DMS79 treated with DMSO at 0.1 percent for 48 hours (cell line): ENCODE measurements around the gene GATAD1.
"Not testable (repeated sequence)": the region's sequence is repeated elsewhere in the genome, so short reads cannot be mapped to it uniquely, and the experiment has no call there.

ENCODE experiments used
- DNase-seq: peaks from one replicate; lab custom pipeline; 2025; lab: John Stamatoyannopoulos, UW

Gene GATAD1

DNA sequence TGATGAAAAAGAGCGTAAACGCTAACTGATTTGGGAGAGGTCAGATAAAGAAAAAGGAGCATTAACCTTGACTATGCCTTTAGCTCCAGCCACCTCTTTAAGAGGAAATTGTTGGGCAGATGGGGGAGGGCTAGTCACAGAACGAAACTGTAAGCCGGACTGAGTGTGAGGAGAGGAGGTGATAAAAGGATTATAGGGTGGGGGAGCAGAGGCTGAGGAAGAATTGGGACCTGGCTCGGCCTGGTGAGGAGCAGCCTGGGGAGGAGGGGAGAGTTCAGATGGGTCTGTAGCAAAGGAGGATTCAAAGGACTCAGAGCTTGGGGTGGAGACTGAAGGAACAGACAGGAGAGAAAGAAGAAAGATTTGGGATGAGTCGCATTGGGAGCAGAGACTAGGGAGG, 36.3 kb downstream of the GATAD1 start:
- DNase-seq: not testable (repeated sequence)

DNA sequence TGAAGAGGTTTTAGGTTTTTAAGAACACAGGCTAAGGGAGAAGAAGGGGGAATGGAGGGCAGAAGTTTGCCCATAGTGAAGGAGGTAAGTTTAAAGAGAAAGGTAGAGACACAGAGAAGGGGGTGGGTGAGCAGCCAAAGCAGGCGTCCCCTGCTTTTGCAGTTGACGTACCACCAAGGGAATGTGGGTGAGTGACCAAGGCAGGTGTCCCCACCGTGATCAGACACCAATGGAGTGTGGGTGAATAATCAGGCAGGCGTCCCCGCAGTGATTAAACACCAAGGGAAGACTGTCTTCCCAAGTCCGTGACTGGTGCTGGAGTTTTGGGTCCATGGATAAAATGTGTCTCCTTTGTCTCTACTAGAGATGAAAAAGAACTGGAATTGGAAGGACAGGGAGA, 36.9 kb downstream of the GATAD1 start:
- not testable (repeated sequence) for DNase-seq

- DNase-seq: no peak
Observed at GRCh38 chr7:92485267-92485892, 38.1 kb downstream of the GATAD1 start.

GRCh38 chr7:92485974-92486373, 38.7 kb downstream of the GATAD1 start:
- no peak for DNase-seq

DNA sequence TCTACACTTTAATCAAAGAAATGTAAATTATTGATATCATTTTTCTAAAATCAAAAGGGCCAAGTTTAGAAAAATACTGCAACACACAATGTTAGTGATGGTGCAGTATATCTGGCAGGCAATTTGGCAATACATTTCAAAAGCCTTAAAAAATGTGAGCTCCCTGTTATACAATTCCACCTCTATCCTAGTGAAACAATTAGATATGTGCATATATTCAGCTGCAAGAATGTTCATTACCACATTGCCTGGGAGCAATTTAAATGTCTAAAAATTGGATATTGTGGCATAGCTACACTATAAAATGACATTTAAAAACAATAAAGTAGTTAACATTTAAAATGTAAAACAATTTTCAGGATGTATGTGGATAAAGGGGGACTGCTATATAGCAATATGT, 40.5 kb downstream of the GATAD1 start:
- no peak for DNase-seq

DNA sequence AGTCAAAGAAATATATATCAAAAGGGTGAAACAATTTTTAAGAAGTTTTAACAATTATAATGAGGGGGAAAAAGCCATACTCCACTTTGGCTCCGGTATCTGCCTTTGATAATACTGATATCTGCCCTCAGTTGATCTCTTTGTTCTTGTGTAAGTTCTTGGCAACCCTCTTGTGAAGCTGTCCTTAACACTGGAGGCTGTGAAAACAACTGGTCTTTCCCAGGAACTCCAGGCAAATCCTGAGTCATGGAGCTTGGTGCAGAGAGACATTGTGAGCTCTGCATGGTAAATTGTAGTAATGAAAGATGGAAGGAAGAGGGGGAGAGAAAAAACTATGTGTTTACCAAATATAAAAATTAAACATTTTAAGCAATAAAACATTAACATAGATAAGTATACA, 42.4 kb downstream of the GATAD1 start:
- DNase-seq: no peak

DNA sequence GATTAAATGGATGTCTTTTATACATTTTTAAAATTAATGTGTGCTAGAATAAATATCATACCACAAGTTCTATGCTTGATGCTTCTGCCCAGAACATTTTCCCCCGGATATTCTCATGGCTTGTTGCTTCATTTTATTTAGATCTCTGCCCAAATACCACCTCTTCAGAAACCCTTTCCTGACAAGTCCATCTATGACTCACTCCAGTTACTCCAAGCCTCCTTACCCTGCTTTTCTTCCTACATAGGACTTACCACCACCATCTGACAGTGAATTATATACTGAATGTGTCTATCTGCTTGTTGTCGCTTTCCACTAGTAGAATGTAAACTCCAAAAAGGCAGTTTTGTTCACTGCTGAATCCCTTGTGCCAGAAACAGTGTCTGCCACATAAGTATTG, 49.6 kb downstream of the GATAD1 start:
- DNase-seq: no peak

DNA sequence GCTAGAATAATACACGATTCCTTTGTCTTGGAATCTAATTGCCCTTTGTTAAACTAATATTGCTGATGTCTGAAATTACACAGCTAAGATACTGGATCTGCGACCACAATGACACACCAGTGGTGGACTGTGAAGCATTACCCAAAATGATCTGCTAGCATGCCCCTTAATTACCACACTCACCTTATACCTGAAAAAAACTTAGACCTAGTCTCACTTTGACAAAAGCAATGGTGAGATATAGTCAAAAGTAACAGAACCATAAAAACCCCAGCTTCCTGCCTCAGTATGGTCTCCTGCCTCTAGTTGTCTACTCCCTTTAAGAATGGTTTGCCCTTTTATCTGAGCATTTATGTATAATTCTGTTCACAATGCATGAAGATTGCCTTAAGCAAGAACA, 51.3 kb downstream of the GATAD1 start:
- DNase-seq: no peak

DNA sequence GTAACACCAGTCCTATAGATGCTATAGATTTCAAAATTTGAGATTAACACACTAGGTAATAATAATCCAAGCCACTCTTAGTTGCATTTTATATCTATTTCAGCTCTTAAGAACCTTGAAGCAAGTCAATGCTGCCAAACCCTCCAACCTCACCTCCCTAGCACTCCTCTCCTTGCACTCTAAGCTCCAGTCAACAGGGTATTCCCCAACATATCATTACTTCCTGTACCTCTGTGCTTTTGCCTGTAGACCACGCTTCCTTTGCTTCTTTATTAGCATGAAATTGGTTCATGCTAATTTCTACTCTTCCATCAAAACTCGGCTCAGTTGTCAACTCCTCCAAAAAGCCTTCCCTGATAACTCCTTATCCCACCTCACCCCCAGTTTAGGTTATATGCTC, 56.5 kb downstream of the GATAD1 start:
- no peak for DNase-seq

DNA sequence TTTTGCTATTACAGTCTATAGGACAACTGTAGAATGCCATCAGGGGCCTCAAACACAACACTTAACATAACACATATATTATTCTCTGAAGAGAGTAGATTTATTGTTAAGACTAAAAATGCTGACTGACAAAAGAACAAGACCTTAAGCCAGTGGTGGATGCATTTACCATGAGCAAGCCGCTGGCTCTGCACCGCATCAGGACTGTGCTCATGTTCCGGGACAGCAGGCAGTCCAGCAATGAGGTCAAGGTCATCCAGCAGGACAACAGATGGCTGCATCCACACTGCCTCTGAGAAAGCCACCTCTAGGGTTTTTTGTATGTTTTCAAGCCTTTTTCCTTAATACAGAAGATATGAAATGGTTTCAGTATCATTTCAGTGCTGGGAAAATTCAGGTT, 57.3 kb downstream of the GATAD1 start:
- no peak for DNase-seq

DNA sequence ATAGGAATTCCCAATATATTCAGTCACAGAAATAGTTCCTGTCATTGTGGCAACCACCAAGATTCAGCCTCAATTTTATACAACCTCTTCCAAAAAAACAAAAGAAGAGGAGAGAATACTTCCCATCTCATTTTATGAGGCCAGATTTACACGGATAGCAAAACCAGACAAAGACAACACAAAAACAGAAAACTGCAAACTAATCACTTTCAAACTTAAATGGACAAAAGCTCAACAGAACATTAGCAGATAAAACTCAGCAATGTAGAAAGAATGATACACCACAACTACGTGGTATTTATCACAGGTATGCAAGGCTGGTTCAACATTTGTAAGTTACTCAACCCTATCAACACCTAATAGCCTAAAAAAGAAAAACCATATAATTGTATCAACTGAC, 59.1 kb downstream of the GATAD1 start:
- no peak for DNase-seq

DNA sequence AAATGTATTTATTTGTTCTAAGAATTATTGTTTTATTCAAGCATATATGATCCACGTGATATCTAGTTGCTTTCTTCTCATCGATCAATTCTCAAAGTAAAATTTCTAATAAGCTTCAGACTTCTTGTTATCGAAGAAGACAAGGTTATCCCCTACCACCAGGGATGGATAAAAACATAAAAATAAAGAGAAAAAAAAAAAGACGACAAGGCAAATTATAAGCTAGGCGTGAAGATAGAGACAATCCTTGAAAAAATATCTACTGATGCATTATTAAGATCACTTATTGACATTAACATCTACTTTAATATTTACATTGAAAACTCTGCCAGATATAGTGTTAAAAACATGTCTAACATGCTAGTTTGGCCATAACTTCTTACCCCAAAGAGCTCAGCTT, 61.7 kb downstream of the GATAD1 start:
- no peak for DNase-seq
